Astrocyte of the cerebellum (primary cell): ENCODE results near the gene ADAMTS3.

Source experiments
- DNase-seq: peaks from one replicate; pipeline ENCODE4 v3.0.0-alpha.2; 2011; ENCODE audit warnings: low read depth
- H3K4me3 ChIP-seq: 2 replicates; pipeline ENCODE4 v1.5.1; 2011; ENCODE audit warnings: mild to moderate bottlenecking, low read depth, low read length, moderate library complexity
- CTCF ChIP-seq: IDR thresholded peaks from 2 replicates; pipeline ENCODE4 v1.5.1; 2012; ENCODE audit warnings: low read length, low read depth, moderate library complexity, mild to moderate bottlenecking; ENCODE audit errors: missing control alignments
- in situ Hi-C: cut with HindIII; loops from 2 replicates; pipeline ENCODE4 v1.10.0; 2017; ENCODE audit warnings: low sequenced_read_pairs

The ADAMTS3 gene

GRCh38 chr4:72286185-72286584 lies 282.8 kb downstream of the ADAMTS3 start:
- in situ Hi-C loops, result loop anchor here (25.0 kb wide), 1 partner anchor 549 kb away; no protein-coding TSS in a partner anchor
- no peak for TF ChIP-seq CTCF
- DNase-seq, result peak; percentile 38
- H3K4me3 ChIP-seq, result no peak overlapping the region

GRCh38 chr4:72283357-72283756 lies 285.7 kb downstream of the ADAMTS3 start:
- H3K4me3 ChIP-seq, result no peak overlapping the region
- DNase-seq, result no peak
- no peak for TF ChIP-seq CTCF
- in situ Hi-C loops, result loop anchor here (25.0 kb wide), 1 partner anchor 546 kb away; no protein-coding TSS in a partner anchor

- in situ Hi-C loops, result loop anchor here (25.0 kb wide), 1 partner anchor 543 kb away; no protein-coding TSS in a partner anchor
Observed at GRCh38 chr4:72280252-72280651, 288.8 kb downstream of the ADAMTS3 start.

GRCh38 chr4:72275381-72275780 lies 293.6 kb downstream of the ADAMTS3 start:
- DNase-seq, result no peak
- no peak overlapping the region for H3K4me3 ChIP-seq
- in situ Hi-C loops, result loop anchor here (25.0 kb wide), 1 partner anchor 538 kb away; no protein-coding TSS in a partner anchor
- no peak for TF ChIP-seq CTCF

More at GRCh38 chr4:72280252-72280651, 288.8 kb downstream of the ADAMTS3 start:
- H3K4me3 ChIP-seq, result no peak overlapping the region
- DNase-seq, result no peak
- TF ChIP-seq CTCF, result no peak

- no peak overlapping the region for H3K4me3 ChIP-seq
- in situ Hi-C loops, result no loop called here
- no peak for TF ChIP-seq CTCF
- no peak for DNase-seq
Observed at GRCh38 chr4:72274251-72274650, 294.8 kb downstream of the ADAMTS3 start.

- TF ChIP-seq CTCF, result no peak
- H3K4me3 ChIP-seq, result no peak overlapping the region
- in situ Hi-C loops, result no loop called here
- no peak for DNase-seq
Observed at GRCh38 chr4:72255269-72255668, 313.8 kb downstream of the ADAMTS3 start.
